ENCODE results near the gene FGFRL1. TPM values are rescaled to one million over a fixed set of nuclear protein-coding genes. Genes with fewer than 3 reads are reported as not detected.
"Not testable (repeated sequence)": the region's sequence is repeated elsewhere in the genome, so short reads cannot be mapped to it uniquely, and the experiment has no call there.

Gene FGFRL1
- polyA plus RNA-seq, 1 experiment = 21.2 TPM

- Histone ChIP-seq H3K4me3 (ENCODE audit: low read depth, low read length) (no peak overlapping the region), H3K36me3 (ENCODE audit: control insufficient read depth, insufficient read depth, low read length) (no peaks in the 10 kb centered on the region), H3K27me3 (ENCODE audit: control insufficient read depth, insufficient read depth, low read length) (peaks cover 10% of the 10 kb centered on the region)
- CTCF ChIA-PET = no interaction called here
- POLR2A ChIA-PET = no interaction called here
- DNase-seq (ENCODE audit: low read depth) = no peak
- no peak for TF ChIP-seq CTCF (IDR thresholded peaks at IDR 0.05; ENCODE audit: insufficient read depth, low read depth, low read length)
These were observed 38.1 kb downstream of the FGFRL1 start for GRCh38 chr4:1049591-1049905.

DNA sequence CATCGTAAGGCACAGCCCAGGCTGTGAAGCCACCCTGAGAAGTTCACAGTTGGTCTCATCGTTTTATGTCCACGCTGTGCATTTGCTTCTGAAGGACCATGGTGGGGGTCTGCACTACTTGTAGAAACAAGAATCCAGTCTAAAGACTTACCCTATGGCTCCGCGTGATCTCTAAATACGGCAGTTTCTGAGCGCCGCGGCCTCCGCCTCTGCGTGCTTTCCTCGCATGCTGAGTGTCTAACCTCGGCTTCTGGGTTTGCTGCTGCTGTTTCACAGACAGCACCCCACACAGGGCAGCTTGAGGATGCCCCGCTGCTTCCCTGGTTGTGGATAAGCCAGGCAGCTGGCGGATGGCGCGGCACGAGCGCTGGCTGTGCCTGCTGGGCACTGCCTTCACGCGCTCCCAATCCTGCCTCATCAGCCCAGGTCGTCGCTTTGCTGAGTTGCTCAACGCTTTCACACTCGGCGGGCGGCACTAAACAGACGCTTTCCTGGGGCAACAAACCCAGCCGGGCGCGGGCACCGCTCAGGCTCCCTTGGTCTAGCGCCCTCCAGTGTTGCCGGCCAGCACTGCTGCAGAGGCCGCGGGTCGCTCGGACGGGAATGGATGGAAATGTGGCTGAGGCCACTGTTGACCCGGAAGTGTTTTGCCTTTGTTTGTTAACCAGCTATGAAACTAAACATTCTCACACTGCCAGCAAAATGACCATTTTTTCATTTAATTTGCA lies 39.2 kb downstream of the FGFRL1 start:
- H3K27me3 ChIP-seq (ENCODE audit: control insufficient read depth, insufficient read depth, low read length) = peaks cover 15% of the 10 kb centered on the region
- POLR2A ChIA-PET = no interaction called here
- CTCF ChIA-PET = no interaction called here
- no peak for DNase-seq (ENCODE audit: low read depth)
- H3K4me3 ChIP-seq (ENCODE audit: low read depth, low read length) = no peak overlapping the region
- H3K36me3 ChIP-seq (ENCODE audit: control insufficient read depth, insufficient read depth, low read length) = no peaks in the 10 kb centered on the region
- TF ChIP-seq CTCF (IDR thresholded peaks at IDR 0.05; ENCODE audit: insufficient read depth, low read depth, low read length) = no peak

DNA sequence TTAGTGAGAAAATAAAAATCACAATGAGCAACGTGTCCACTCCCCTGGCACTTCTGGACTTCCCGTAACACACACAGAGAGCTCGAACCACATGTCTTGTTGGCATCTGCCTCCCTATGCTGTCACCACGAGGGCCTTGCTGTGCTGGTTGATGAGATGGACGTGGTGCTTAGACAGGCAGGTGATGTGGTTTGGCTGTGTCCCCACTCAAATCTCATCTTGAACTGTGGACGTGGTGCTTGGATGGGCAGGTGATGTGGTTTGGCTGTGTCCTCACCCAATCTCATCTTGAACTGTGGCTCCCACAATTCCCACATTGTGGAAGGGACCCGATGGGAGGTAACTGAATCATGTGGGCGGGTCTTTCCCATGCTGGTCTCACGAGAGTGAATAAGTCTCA lies 40.0 kb downstream of the FGFRL1 start:
- TF ChIP-seq CTCF (IDR thresholded peaks at IDR 0.05; ENCODE audit: insufficient read depth, low read depth, low read length) = no peak
- Histone ChIP-seq H3K4me3 (ENCODE audit: low read depth, low read length) (no peak overlapping the region), H3K36me3 (ENCODE audit: control insufficient read depth, insufficient read depth, low read length) (no peaks in the 10 kb centered on the region), H3K27me3 (ENCODE audit: control insufficient read depth, insufficient read depth, low read length) (peaks cover 17% of the 10 kb centered on the region)
- CTCF ChIA-PET = no interaction called here
- DNase-seq (ENCODE audit: low read depth) = no peak
- POLR2A ChIA-PET = no interaction called here

- ChIA-PET CTCF (no interaction called here), POLR2A (no interaction called here)
- no peak for DNase-seq (ENCODE audit: low read depth)
- no peak for TF ChIP-seq CTCF (IDR thresholded peaks at IDR 0.05; ENCODE audit: insufficient read depth, low read depth, low read length)
- Histone ChIP-seq H3K36me3 (ENCODE audit: control insufficient read depth, insufficient read depth, low read length) (no peaks in the 10 kb centered on the region), H3K27me3 (ENCODE audit: control insufficient read depth, insufficient read depth, low read length) (peaks cover 19% of the 10 kb centered on the region), H3K4me3 (ENCODE audit: low read depth, low read length) (no peak overlapping the region)
These were observed 40.8 kb downstream of the FGFRL1 start for GRCh38 chr4:1052231-1052671.

- ChIA-PET CTCF (interaction anchor here (0.6 to 0.9 kb wide), 2 partner anchors 12 to 378 kb away, joined by 3 read pairs; no protein-coding TSS in a partner anchor), POLR2A (interaction anchor here (0.6 kb wide), 1 partner anchor 66 kb away, joined by 7 read pairs; the partner anchor contains the start of gene IDUA)
- Histone ChIP-seq H3K4me3 (ENCODE audit: low read depth, low read length) (peak overlapping the region; percentile 21), H3K36me3 (ENCODE audit: control insufficient read depth, insufficient read depth, low read length) (no peaks in the 10 kb centered on the region), H3K27me3 (ENCODE audit: control insufficient read depth, insufficient read depth, low read length) (peaks cover 19% of the 10 kb centered on the region)
- no peak for TF ChIP-seq CTCF (IDR thresholded peaks at IDR 0.05; ENCODE audit: insufficient read depth, low read depth, low read length)
- DNase-seq (ENCODE audit: low read depth) = peak; percentile 85
These were observed 41.7 kb downstream of the FGFRL1 start for GRCh38 chr4:1053080-1053661.

- not testable (repeated sequence) for DNase-seq (ENCODE audit: low read depth); H3K36me3 ChIP-seq (ENCODE audit: control insufficient read depth, insufficient read depth, low read length); H3K4me3 ChIP-seq (ENCODE audit: low read depth, low read length)
- H3K27me3 ChIP-seq (ENCODE audit: control insufficient read depth, insufficient read depth, low read length) = peaks cover 22% of the 10 kb centered on the region
- ChIA-PET CTCF (interaction anchor here (0.6 to 0.9 kb wide), 2 partner anchors 12 to 378 kb away, joined by 3 read pairs; no protein-coding TSS in a partner anchor), POLR2A (interaction anchor here (0.6 kb wide), 1 partner anchor 236 kb away, joined by 3 read pairs; no protein-coding TSS in a partner anchor)
These were observed 42.5 kb downstream of the FGFRL1 start for GRCh38 chr4:1053891-1054290.

DNA sequence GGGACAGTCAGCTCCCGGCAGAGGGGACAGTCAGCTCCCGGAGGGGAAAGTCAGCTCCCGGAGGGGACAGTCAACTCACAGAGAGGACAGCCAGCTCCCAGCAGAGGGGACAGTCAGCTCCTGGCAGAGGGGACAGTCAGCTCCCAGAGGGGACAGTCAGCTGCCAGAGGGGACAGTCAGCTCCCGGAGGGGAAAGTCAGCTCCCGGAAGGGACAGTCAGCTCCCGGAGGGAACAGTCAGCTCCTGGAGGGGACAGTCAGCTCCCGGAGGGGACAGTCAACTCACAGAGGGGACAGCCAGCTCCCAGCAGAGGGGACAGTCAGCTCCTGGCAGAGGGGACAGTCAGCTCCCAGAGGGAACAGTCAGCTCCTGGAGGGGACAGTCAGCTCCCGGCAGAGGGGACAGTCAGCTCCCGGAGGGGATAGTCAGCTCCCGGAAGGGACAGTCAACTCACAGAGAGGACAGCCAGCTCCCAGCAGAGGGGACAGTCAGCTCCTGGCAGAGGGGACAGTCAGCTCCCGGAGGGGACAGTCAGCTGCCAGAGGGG lies 43.3 kb downstream of the FGFRL1 start:
- DNase-seq (ENCODE audit: low read depth); POLR2A ChIA-PET; H3K36me3 ChIP-seq (ENCODE audit: control insufficient read depth, insufficient read depth, low read length); H3K4me3 ChIP-seq (ENCODE audit: low read depth, low read length): not testable (repeated sequence)
- CTCF ChIA-PET = interaction anchor here (0.7 kb wide), 1 partner anchor 213 kb away, joined by 4 read pairs; no protein-coding TSS in a partner anchor
- peaks cover 26% of the 10 kb centered on the region for H3K27me3 ChIP-seq (ENCODE audit: control insufficient read depth, insufficient read depth, low read length)
